GF-D8 (cell line): Measurements from ENCODE around the gene GLIS1.

ENCODE experiments used
- DNase-seq: peaks from one replicate; lab custom pipeline; 2025; lab: John Stamatoyannopoulos, UW

GLIS1 gene

GRCh38 chr1:53508991-53509666, 229.8 kb downstream of the GLIS1 start:
- DNase-seq = no peak

DNA sequence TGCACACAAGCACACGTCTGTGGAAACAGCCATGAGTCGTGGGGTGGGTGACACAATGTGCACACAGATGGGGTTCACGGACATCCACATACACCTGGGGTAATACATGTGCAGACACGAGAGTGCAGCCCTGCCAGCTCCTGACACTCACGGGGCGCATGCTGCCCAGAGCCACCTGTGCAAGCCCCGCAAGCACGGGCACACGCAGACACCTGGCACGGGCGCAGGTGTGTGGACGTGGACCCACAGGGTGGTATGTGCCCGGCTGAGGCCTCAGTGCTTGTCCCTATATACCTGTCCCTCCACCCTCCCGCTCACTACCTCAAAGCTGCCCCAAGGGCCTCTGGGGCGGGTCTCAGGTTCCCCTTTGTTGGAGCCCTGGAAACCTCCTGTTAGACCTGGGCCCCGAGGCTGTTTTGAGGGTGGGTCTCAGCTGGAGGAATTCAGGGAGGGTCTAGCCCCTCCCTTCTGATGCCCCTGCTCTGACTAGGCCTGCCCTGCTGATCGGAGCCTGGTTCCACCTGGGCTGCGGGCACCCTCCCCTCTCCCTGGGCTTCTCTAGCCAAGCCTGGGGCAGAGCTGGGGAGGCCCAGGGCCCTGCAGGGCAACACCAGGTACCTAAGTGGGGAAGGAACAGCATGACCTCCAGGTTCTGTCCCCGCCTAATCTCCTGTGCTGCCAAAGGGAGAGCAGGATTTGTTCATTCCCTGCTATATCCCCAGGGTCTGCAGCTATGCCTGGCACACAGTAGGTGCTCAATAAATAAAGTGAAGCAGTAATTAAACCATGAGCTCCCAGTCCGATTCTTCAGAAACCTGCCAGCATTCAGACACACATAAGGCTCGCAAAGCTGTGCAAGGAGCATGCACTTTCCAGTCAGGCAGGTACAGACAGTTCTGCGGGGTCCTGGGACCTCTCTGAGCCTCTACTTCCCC, 230.6 kb downstream of the GLIS1 start:
- DNase-seq = no peak

GRCh38 chr1:53507116-53507820, 231.7 kb downstream of the GLIS1 start:
- DNase-seq = no peak

DNA sequence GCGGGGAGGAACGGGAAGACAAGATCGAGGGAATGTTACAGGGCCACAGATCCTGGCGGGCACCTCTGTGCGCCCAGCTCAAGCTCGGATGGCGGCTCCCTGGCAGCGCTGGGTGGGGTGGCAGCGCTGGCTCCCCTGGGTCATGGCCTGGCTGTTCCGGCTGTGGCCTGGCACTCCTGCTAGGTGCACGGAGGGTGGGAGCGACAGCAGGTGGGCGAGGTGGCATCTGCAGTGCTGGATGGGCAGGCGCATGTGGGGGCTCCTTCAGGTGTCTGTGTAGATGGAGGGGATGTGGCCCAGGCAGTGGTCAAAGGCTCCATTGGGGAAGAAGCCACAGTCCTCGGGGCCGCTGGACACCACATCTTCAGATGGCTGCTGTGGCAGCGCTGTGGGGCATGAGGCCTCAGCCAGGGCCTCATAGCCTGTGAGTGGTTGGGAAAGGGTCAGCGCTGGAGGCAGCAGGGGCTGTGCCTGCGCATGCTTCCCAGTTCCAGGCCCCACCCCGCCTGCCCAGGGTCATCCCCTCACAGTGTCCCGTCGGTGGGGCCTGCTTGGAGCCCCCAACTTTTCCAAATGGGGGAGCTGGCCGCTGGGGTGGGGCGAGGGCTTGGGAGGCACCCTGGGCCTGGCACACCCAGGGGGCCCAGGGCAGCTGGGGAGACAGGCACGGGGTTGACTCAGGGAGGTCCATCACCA, 232.5 kb downstream of the GLIS1 start:
- no peak for DNase-seq

DNA sequence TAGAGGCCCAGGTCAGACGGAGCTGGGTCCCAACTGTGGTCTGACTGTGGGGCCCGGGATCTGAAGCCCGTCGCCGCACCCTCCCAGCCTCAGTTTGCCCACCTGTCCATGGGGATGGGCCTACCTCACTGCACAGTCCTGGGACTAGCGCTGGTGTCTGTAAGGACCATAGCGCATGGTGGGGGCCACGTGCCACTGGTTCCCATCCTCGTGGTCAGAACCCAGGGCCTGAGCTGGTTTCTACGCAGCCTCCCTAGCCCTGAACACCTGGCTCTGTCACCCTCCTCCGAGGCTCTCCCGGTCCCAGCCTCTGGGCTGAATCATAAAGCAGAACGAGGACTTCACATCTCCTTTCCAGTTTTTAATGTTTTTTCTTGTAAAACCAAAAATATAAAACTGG, 233.1 kb downstream of the GLIS1 start:
- no peak for DNase-seq

- DNase-seq = no peak
Observed at GRCh38 chr1:53505401-53505800, 233.6 kb downstream of the GLIS1 start.

- no peak for DNase-seq
Observed at GRCh38 chr1:53504901-53505300, 234.1 kb downstream of the GLIS1 start.

- DNase-seq = no peak
Observed at GRCh38 chr1:53503433-53504217, 235.3 kb downstream of the GLIS1 start.

GRCh38 chr1:53502641-53503432, 236.1 kb downstream of the GLIS1 start:
- no peak for DNase-seq

DNA sequence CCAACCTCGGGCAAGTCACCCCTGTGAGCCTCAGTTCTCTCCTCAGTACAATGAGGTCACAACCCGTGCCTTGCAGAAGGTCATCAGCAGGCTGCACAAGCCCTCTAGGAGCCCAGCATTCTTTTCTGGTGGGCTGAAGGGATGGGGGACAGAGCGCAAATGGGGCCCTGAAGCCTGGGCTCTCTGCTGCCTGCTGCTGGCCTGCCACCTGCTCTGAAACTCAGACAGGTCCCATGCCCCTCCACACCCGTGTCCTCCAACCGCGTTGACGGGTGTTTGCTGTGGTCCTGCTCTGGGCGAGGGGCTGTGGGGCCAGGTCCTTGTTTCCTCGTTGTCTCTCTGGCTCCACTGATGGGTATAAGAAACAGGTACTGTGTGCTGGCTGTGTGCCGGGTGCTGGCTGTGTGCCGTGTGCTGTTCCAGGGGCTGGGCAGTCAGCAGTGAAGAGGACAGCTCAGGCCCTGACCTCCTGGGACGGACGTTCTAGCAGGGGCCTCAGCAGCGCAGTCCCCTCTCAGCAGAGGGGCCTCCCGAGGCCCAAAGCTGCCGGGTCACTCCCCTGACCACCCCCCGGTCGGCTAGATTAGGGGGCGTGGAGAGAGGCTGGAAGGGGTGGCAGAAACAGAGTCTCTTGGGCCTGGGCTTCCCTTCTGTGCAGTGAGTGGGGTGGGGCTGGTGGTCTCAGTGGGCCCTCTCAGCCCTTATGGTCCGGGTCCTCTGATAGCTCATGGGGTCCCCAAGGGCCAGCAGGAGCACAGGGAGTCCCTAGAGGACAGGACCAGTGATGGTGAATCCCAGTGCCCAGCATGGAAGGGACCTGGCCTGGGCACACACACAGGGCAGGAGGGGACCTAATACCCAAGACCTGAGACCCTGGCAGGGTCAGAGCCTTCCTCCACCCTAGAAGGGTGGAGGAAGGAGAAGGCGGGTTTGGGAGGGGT, 237.6 kb downstream of the GLIS1 start:
- DNase-seq = no peak

DNA sequence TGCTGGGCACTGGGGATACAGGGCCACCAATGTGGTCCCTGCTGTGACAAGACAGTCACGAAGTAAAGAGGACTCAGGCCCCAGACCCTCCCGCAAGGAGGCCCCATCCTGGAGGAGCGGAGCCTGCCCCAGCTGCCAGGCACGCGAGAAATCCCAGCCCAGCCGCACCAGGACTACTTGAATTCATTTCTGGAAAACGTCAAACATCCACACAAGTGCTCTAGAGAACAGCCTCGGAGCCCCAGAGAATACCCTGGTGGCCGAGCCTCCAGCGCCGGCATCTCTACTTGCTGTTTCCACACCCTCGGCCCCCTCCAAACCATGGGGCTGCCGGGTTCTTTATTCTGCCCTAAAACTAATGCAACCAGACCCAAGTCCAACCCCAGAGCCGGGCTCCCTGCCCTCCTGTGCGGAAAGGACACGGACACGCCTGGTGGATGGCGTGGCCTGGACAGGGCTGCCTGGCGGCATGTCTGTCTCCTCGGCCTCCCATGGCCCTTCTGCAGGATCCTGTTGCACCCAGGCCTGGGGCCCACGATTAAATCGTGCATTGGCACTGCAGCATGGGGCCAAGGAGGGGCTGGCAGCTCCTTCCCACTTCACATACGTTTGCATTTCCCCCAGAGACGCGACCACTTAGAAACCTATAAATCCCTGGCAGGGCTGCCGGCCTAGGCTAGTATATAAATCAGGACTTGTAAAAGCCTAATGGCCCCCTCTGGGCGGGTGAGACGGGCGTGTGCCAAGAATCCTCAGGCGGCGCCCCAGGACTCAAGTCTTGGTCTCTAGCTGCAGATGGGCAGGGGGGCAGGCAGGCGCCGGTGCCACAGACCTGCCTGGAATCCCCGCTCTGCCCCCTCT, 238.5 kb downstream of the GLIS1 start:
- no peak for DNase-seq

GRCh38 chr1:53499257-53500203, 239.4 kb downstream of the GLIS1 start:
- DNase-seq = no peak

GRCh38 chr1:53498555-53499131, 240.3 kb downstream of the GLIS1 start:
- peak; percentile 20 for DNase-seq

GRCh38 chr1:53495633-53496345, 243.2 kb downstream of the GLIS1 start:
- DNase-seq = no peak

DNA sequence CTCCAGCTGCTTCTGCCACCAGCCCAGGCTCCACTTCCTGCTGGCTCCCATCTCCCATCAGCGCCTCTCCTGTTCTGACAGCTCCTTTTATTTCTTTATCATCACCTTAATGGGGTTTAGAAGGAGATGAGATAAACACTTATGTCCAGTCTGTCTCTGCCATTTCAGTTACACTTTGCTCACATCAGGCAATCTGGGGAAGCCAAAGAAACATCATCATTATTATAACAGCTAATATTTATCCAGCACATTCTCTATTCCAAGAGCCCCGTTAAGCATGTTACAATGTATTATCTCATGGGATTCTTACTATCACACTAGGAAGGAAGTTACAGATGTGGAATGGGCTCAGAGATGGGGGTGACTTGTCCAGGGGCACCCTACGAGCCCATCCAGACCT, 248.6 kb downstream of the GLIS1 start:
- DNase-seq = no peak

DNA sequence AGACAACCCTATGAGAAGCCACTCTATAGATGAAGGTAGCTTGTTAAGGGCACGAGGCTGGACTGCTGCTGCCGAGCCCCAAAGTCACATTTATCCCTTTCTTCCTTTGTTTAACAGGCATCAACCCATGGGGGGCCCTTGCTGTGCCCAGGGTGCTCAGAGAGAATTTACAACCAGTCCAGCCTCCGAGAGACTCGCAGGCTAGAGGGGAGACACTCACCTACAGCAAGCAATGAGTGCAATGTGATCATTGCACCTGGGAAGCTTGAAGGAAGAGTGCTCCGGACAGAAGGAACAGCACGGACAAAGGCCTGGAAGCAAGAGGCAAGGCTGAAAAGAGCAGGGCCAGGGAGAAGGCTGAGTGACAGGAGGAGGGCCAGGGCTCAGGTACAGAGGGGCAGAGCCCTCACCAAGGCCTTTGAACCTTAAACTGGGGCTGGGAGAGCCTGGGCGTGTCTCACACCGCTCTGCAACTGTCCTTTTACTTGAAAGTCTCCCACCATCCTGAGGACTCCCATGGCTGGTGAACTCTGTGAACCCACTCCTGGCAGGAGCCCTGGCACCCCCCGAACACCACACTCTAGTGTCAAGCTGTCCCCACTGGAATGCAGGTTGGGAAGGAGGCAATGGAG, 252.5 kb downstream of the GLIS1 start:
- no peak for DNase-seq
